RWPE2 (cell line): ENCODE measurements around the gene LIMA1.

Source experiments
- ATAC-seq: fragments of 200-7000 bp; cut with Tn5 transposase; 3 replicates; pipeline ENCODE4 v1.9.1; 2021; ENCODE audit warnings: low read depth
- DNase-seq: peaks from one replicate; pipeline ENCODE4 v3.0.0-alpha.2; 2020; ENCODE audit warnings: low spot score
- H3K27ac ChIP-seq: fragments of 450-650 bp; 2 replicates; pipeline ENCODE4 v1.5.1; 2017; ENCODE audit warnings: mild to moderate bottlenecking; ENCODE audit not compliant: poor library complexity, severe bottlenecking
- H3K27me3 ChIP-seq: fragments of 250-450 bp; sonication (Bioruptor Pico); 2 replicates; pipeline ENCODE4 v1.5.1; 2021; ENCODE audit warnings: mild to moderate bottlenecking, moderate library complexity; ENCODE audit not compliant: insufficient read depth, poor library complexity, severe bottlenecking
- H3K36me3 ChIP-seq: fragments of 250-450 bp; sonication (Bioruptor Pico); 2 replicates; pipeline ENCODE4 v1.5.1; 2020; ENCODE audit warnings: low read depth, mild to moderate bottlenecking, moderate library complexity
- H3K4me1 ChIP-seq: fragments of 250-450 bp; sonication (Bioruptor Pico); 2 replicates; pipeline ENCODE4 v1.5.1; 2021; ENCODE audit warnings: mild to moderate bottlenecking, moderate library complexity; ENCODE audit not compliant: insufficient read depth, poor library complexity, severe bottlenecking
- H3K4me3 ChIP-seq: fragments of 250-450 bp; sonication (Bioruptor Pico); 2 replicates; pipeline ENCODE4 v1.5.1; 2021; ENCODE audit warnings: mild to moderate bottlenecking, moderate library complexity; ENCODE audit not compliant: severe bottlenecking
- H3K9me3 ChIP-seq: fragments of 250-450 bp; sonication (Bioruptor Pico); 2 replicates; pipeline ENCODE4 v1.5.1; 2021; ENCODE audit warnings: mild to moderate bottlenecking, moderate library complexity; ENCODE audit not compliant: severe bottlenecking
- CTCF ChIP-seq: fragments of 450-650 bp; IDR thresholded peaks from one replicate; pipeline ENCODE4 v1.5.1; 2017; ENCODE audit warnings: mild to moderate bottlenecking, moderate library complexity; ENCODE audit not compliant: poor library complexity, severe bottlenecking

Gene LIMA1

GRCh38 chr12:50240096-50240791 is 43.1 kb downstream of the LIMA1 start:
- peaks cover 27% of the 10 kb centered on the region for H3K4me1 ChIP-seq
- no peaks in the 10 kb centered on the region for H3K9me3 ChIP-seq
- peaks cover 3% of the 10 kb centered on the region; the same call in 1 of the 2 replicates for H3K36me3 ChIP-seq
- H3K27me3 ChIP-seq: no peaks in the 10 kb centered on the region
- no peak for ATAC-seq
- H3K4me3 ChIP-seq: no peak overlapping the region
- TF ChIP-seq CTCF: no peak
- no peak for DNase-seq
- no peak overlapping the region for H3K27ac ChIP-seq

GRCh38 chr12:50239355-50239891 is 43.9 kb downstream of the LIMA1 start:
- H3K9me3 ChIP-seq: no peaks in the 10 kb centered on the region
- ATAC-seq: no peak
- H3K36me3 ChIP-seq: no peaks in the 10 kb centered on the region

GRCh38 chr12:50234347-50234746 is 49.0 kb downstream of the LIMA1 start:
- ATAC-seq (peak; percentile 93), DNase-seq (no peak)
- H3K27me3 ChIP-seq: no peaks in the 10 kb centered on the region
- H3K9me3 ChIP-seq: no peaks in the 10 kb centered on the region
- H3K27ac ChIP-seq: no peak overlapping the region
- TF ChIP-seq CTCF: peak; percentile 28
- no peak overlapping the region for H3K4me3 ChIP-seq
- peaks cover 6% of the 10 kb centered on the region for H3K4me1 ChIP-seq
- H3K36me3 ChIP-seq: no peaks in the 10 kb centered on the region

More at GRCh38 chr12:50239355-50239891, 43.9 kb downstream of the LIMA1 start:
- H3K4me3 ChIP-seq: no peak overlapping the region
- H3K4me1 ChIP-seq: peaks cover 29% of the 10 kb centered on the region
- no peaks in the 10 kb centered on the region for H3K27me3 ChIP-seq
- DNase-seq: no peak
- TF ChIP-seq CTCF: no peak
- H3K27ac ChIP-seq: no peak overlapping the region

- H3K27ac ChIP-seq: no peak overlapping the region
- H3K9me3 ChIP-seq: no peaks in the 10 kb centered on the region
- H3K36me3 ChIP-seq: no peaks in the 10 kb centered on the region
- H3K4me3 ChIP-seq: no peak overlapping the region
- H3K27me3 ChIP-seq: no peaks in the 10 kb centered on the region
- ATAC-seq: no peak
- TF ChIP-seq CTCF: no peak
- no peak for DNase-seq
- H3K4me1 ChIP-seq: peaks cover 6% of the 10 kb centered on the region
Observed at GRCh38 chr12:50232771-50233209, 50.5 kb downstream of the LIMA1 start.

- no peak for TF ChIP-seq CTCF
- no peaks in the 10 kb centered on the region for H3K9me3 ChIP-seq
- H3K27ac ChIP-seq: no peak overlapping the region
- no peak overlapping the region for H3K4me3 ChIP-seq
- ATAC-seq (no peak), DNase-seq (no peak)
- no peaks in the 10 kb centered on the region for H3K36me3 ChIP-seq
- no peaks in the 10 kb centered on the region for H3K27me3 ChIP-seq
- H3K4me1 ChIP-seq: peaks cover 6% of the 10 kb centered on the region
Observed at GRCh38 chr12:50232206-50232605, 51.1 kb downstream of the LIMA1 start.
